GM12892 (cell line): Measurements from ENCODE around the gene AASS.

Experiments used
- POLR2A ChIP-seq: IDR thresholded peaks from 2 replicates; pipeline ENCODE4 v1.6.1; 2011; ENCODE audit warnings: low read depth, low read length, control low read depth
- TAF1 ChIP-seq: IDR thresholded peaks from 2 replicates; pipeline ENCODE4 v1.6.1; 2011; ENCODE audit warnings: low read depth, mild to moderate bottlenecking, control low read depth, low read length, borderline replicate concordance

DNA sequence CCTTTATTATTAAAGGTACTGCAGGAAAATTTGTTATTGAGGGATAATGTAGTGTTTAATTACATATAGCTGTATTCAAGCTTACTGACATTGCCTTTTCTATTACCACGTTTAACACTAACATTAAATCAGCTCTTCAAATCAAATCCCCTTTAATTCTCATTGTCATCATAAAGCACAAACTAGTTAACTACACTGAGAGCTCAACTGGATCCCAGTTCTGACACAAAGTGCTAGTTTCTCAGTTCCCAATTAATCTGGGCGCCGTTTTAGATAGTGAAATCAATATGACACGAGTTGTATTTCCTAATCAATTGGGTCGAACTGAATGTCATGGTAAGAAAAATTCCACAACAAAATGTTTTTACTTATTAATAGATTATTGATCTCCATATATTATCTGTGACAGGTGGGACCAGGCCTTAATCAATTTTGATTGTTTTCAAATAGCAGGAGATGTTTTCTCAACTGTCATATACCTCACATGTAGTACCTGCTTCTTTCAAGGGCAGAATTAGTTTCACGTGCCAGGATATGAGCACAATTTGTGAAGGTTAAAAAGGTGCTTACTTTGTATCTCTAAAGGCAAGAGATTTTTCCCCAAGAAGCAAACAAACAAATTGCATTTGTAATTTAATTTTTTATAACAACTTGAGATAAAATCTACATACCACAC is 71.0 kb downstream of the AASS start:
- TF ChIP-seq POLR2A (no peak), TAF1 (no peak)
